H9 (cell line): ENCODE data around the gene MCAT. TPM values are rescaled to one million over a fixed set of nuclear protein-coding genes. Genes with fewer than 3 reads are reported as not detected.

Source experiments
- DNase-seq: peaks from one replicate; pipeline ENCODE4 v3.0.0-alpha.2; 2017
- H2AFZ ChIP-seq: one replicate; pipeline ENCODE4 v1.6.1; 2013; ENCODE audit warnings: mild to moderate bottlenecking, low read length, control low read depth, moderate library complexity
- H2AK5ac ChIP-seq: 2 replicates; pipeline ENCODE4 v1.6.1; 2013; ENCODE audit warnings: low read length, control low read depth, mixed read lengths; ENCODE audit not compliant: insufficient read length
- H2BK120ac ChIP-seq: one replicate; pipeline ENCODE4 v1.6.1; 2013; ENCODE audit warnings: low read depth, mild to moderate bottlenecking, low read length, control low read depth, inconsistent platforms; ENCODE audit not compliant: poor library complexity, severe bottlenecking
- H2BK12ac ChIP-seq: 2 replicates; pipeline ENCODE4 v1.6.1; 2013; ENCODE audit warnings: low read length, control low read depth, mixed read lengths, low read depth; ENCODE audit not compliant: insufficient read length
- H2BK15ac ChIP-seq: 2 replicates; pipeline ENCODE4 v1.6.1; 2013; ENCODE audit warnings: low read depth, low read length, control low read depth
- H2BK20ac ChIP-seq: one replicate; pipeline ENCODE4 v1.6.1; 2013; ENCODE audit warnings: low read depth, mild to moderate bottlenecking, low read length, control low read depth, inconsistent platforms; ENCODE audit not compliant: poor library complexity, severe bottlenecking
- H2BK5ac ChIP-seq: 2 replicates; pipeline ENCODE4 v1.6.1; 2013; ENCODE audit warnings: low read length, control low read depth, mixed read lengths; ENCODE audit not compliant: insufficient read length
- H3K14ac ChIP-seq: 2 replicates; pipeline ENCODE4 v1.6.1; 2013; ENCODE audit warnings: low read length, control low read depth; ENCODE audit not compliant: insufficient read depth
- H3K18ac ChIP-seq: 2 replicates; pipeline ENCODE4 v1.6.1; 2013; ENCODE audit warnings: low read depth, mild to moderate bottlenecking, mixed read lengths, low read length, control low read depth; ENCODE audit not compliant: insufficient read length
- H3K23ac ChIP-seq: 2 replicates; pipeline ENCODE4 v1.6.1; 2013; ENCODE audit warnings: low read length, control low read depth, mixed read lengths, low read depth; ENCODE audit not compliant: insufficient read length
- H3K23me2 ChIP-seq: 2 replicates; pipeline ENCODE4 v1.6.1; 2013; ENCODE audit warnings: low read depth, mild to moderate bottlenecking, mixed read lengths, low read length, control low read depth; ENCODE audit not compliant: insufficient read length, poor library complexity, severe bottlenecking
- H3K27ac ChIP-seq: 2 replicates; pipeline ENCODE4 v1.5.1; 2013; ENCODE audit warnings: low read length, control low read depth, mixed read lengths, low read depth; ENCODE audit not compliant: insufficient read length
- H3K27me3 ChIP-seq: 2 replicates; pipeline ENCODE4 v1.6.1; 2013; ENCODE audit warnings: low read length, control low read depth, inconsistent platforms; ENCODE audit not compliant: insufficient read depth
- H3K4ac ChIP-seq: 2 replicates; pipeline ENCODE4 v1.6.1; 2013; ENCODE audit warnings: low read depth, mild to moderate bottlenecking, control low read depth, inconsistent platforms, low read length, moderate library complexity
- H3K4me1 ChIP-seq: 2 replicates; pipeline ENCODE4 v1.6.1; 2013; ENCODE audit warnings: low read length, control low read depth, inconsistent platforms; ENCODE audit not compliant: insufficient read depth
- H3K4me2 ChIP-seq: 2 replicates; pipeline ENCODE4 v1.6.1; 2013; ENCODE audit warnings: low read length, control low read depth, mixed read lengths; ENCODE audit not compliant: insufficient read length, insufficient read depth
- H3K56ac ChIP-seq: 2 replicates; pipeline ENCODE4 v1.6.1; 2013; ENCODE audit warnings: low read depth, mild to moderate bottlenecking, mixed read lengths, low read length, control low read depth; ENCODE audit not compliant: insufficient read length
- H3K79me1 ChIP-seq: 2 replicates; pipeline ENCODE4 v1.6.1; 2013; ENCODE audit warnings: low read depth, mild to moderate bottlenecking, moderate library complexity, low read length, control low read depth, inconsistent platforms; ENCODE audit not compliant: insufficient read depth, poor library complexity, severe bottlenecking
- H3K79me2 ChIP-seq: 2 replicates; pipeline ENCODE4 v1.6.1; 2013; ENCODE audit warnings: low read length, control low read depth, inconsistent platforms; ENCODE audit not compliant: insufficient read depth
- H3K9ac ChIP-seq: 2 replicates; pipeline ENCODE4 v1.6.1; 2013; ENCODE audit warnings: low read length, control low read depth, mixed read lengths; ENCODE audit not compliant: insufficient read length; ENCODE audit errors: extremely low read depth
- H3K9me3 ChIP-seq: one replicate; pipeline ENCODE4 v1.6.1; 2013; ENCODE audit warnings: low read depth, low read length, inconsistent platforms; ENCODE audit not compliant: control insufficient read depth
- H3T11ph ChIP-seq: one replicate; pipeline ENCODE4 v1.6.1; 2013; ENCODE audit warnings: mild to moderate bottlenecking, low read length, control low read depth, inconsistent platforms
- H4K20me1 ChIP-seq: one replicate; pipeline ENCODE4 v1.6.1; 2013; ENCODE audit not compliant: control insufficient read depth, insufficient read length, insufficient read depth
- H4K5ac ChIP-seq: 2 replicates; pipeline ENCODE4 v1.6.1; 2013; ENCODE audit warnings: low read depth, mild to moderate bottlenecking, mixed read lengths, low read length, control low read depth; ENCODE audit not compliant: insufficient read length
- H4K8ac ChIP-seq: replicated peaks from 2 replicates; pipeline ENCODE4 v1.6.1; 2013; ENCODE audit warnings: low read length, control low read depth, mixed read lengths, low read depth; ENCODE audit not compliant: insufficient read length
- H4K91ac ChIP-seq: 2 replicates; pipeline ENCODE4 v1.6.1; 2013; ENCODE audit warnings: low read depth, mild to moderate bottlenecking, moderate library complexity, mixed read lengths, low read length, control low read depth; ENCODE audit not compliant: insufficient read length
- H3K27ac Mint-ChIP-seq, 3 experiments: 2 replicates in 2 of 3; 3 replicates in 1 of 3; pipeline ENCODE4 v1.8.0; 2020 to 2021; ENCODE audit warnings: mixed read lengths in 3 of 3, mild to moderate bottlenecking in 1 of 3, moderate library complexity in 1 of 3
- H3K27me3 Mint-ChIP-seq: 2 replicates; pipeline ENCODE4 v1.8.0; 2021; ENCODE audit warnings: low read depth, mild to moderate bottlenecking, moderate library complexity, mixed read lengths
- H3K36me3 Mint-ChIP-seq, 3 experiments: 2 replicates in 2 of 3; 3 replicates in 1 of 3; pipeline ENCODE4 v1.8.0; 2020 to 2021; ENCODE audit warnings: low read depth in 3 of 3, mixed read lengths in 3 of 3; ENCODE audit not compliant: insufficient read depth in 1 of 3
- H3K4me1 Mint-ChIP-seq, 2 experiments: 2 replicates each; pipeline ENCODE4 v1.8.0; 2020; ENCODE audit warnings: mixed read lengths in 2 of 2
- H3K4me3 Mint-ChIP-seq, 2 experiments: 2 replicates in 1 of 2; 3 replicates in 1 of 2; pipeline ENCODE4 v1.8.0; 2020 to 2021; ENCODE audit warnings: mild to moderate bottlenecking in 2 of 2, mixed read lengths in 2 of 2, moderate library complexity in 1 of 2
- H3K9me3 Mint-ChIP-seq, 2 experiments: 2 replicates in 1 of 2; 3 replicates in 1 of 2; pipeline ENCODE4 v1.8.0; 2020; ENCODE audit warnings: mild to moderate bottlenecking in 2 of 2, mixed read lengths in 2 of 2, moderate library complexity in 1 of 2
- CTCF ChIP-seq: fragments of 200-600 bp; sonication (generic); conservative IDR thresholded peaks from 3 replicates; pipeline ENCODE4 v1.8.0; 2021; ENCODE audit warnings: antibody characterized with exemption, mild to moderate bottlenecking
- WGBS: extraction: QIAGEN DNeasy Blood & Tissue Kit; methylation state at CpG from one replicate; pipeline ENCODE4 v1.1.7; 2013; ENCODE audit warnings: missing lambda C conversion rate, low lambda C conversion rate, mixed read lengths; ENCODE audit not compliant: insufficient read length; ENCODE audit errors: extremely low coverage; 5-methylcytosine and 5-hydroxymethylcytosine counted together
- total RNA-seq: library from RNA; stranded (reverse); gene quantifications from 2 replicates; pipeline ENCODE4 v1.2.1, GENCODE V29; 2021

Gene MCAT
- total RNA-seq, 1 experiment from 2014 or later = 20.3 TPM

- Histone ChIP-seq H4K20me1 (no peaks in the 10 kb centered on the region), H3T11ph (no peak overlapping the region), H3K23ac (no peak overlapping the region), H2BK12ac (no peak overlapping the region), H3K4ac (no peak overlapping the region), H3K27me3 (no peaks in the 10 kb centered on the region), H3K14ac (no peak overlapping the region), H3K18ac (no peak overlapping the region), H3K9ac (no peak overlapping the region), H4K5ac (no peak overlapping the region), H2AFZ (no peak overlapping the region), H3K4me1 (no peaks in the 10 kb centered on the region), H3K4me2 (no peak overlapping the region), H2AK5ac (no peak overlapping the region), H2BK15ac (no peak overlapping the region), H4K91ac (no peak overlapping the region), H3K9me3 (no peaks in the 10 kb centered on the region), H4K8ac (no peak overlapping the region), H3K79me1 (no peaks in the 10 kb centered on the region), H3K27ac (no peak overlapping the region), H3K56ac (no peak overlapping the region), H2BK120ac (no peak overlapping the region), H3K79me2 (no peaks in the 10 kb centered on the region), H3K23me2 (no peaks in the 10 kb centered on the region), H2BK5ac (no peak overlapping the region), H2BK20ac (no peak overlapping the region)
- WGBS = no CpG with 5 or more reads among the region's 4 CpGs
- Mint-ChIP-seq H3K4me3 (no peak overlapping the region), H3K36me3 (peaks cover 5 to 13% (median 7%) of the 10 kb centered on the region in 3 experiments), H3K9me3 (peaks cover 13 to 18% of the 10 kb centered on the region in 2 experiments), H3K4me1 (peaks cover 2 to 10% of the 10 kb centered on the region in 2 experiments; a peak in 2 of 4 replicates), H3K27ac (no peak overlapping the region), H3K27me3 (peaks cover 5% of the 10 kb centered on the region; the same call in 1 of the 2 replicates)
- TF ChIP-seq CTCF = no peak
- no peak for DNase-seq
Observed at GRCh38 chr22:43098356-43098755, 44.8 kb downstream of the MCAT start.
